HEK293 (cell line): ENCODE results near the gene ZNF143.

Source experiments
- EGR2 ChIP-seq: fragments of 450-650 bp; formaldehyde crosslinking; IDR thresholded peaks from 2 replicates; pipeline ENCODE4 v1.5.1; 2016; ENCODE audit warnings: low read depth, missing biosample characterization, missing genetic modification characterization
- GLIS1 ChIP-seq: fragments of 450-650 bp; formaldehyde crosslinking; IDR thresholded peaks from 2 replicates; pipeline ENCODE4 v1.5.1; 2016; ENCODE audit warnings: missing biosample characterization, missing genetic modification characterization
- HOXA7 ChIP-seq: sonication (generic); formaldehyde crosslinking; IDR thresholded peaks from 2 replicates; pipeline ENCODE4 v1.8.1; 2022; ENCODE audit warnings: missing genetic modification reagents, borderline replicate concordance
- ZIC2 ChIP-seq: fragments of 450-650 bp; formaldehyde crosslinking; IDR thresholded peaks from 2 replicates; pipeline ENCODE4 v1.5.1; 2016; ENCODE audit warnings: missing biosample characterization, missing genetic modification characterization
- ZNF133 ChIP-seq: fragments of 450-650 bp; formaldehyde crosslinking; IDR thresholded peaks from 2 replicates; pipeline ENCODE4 v1.5.1; 2016; ENCODE audit warnings: missing biosample characterization, missing genetic modification characterization
- ZNF146 ChIP-seq: fragments of 450-650 bp; formaldehyde crosslinking; IDR thresholded peaks from 2 replicates; pipeline ENCODE4 v1.5.1; 2016; ENCODE audit warnings: missing biosample characterization, missing genetic modification characterization
- ZNF157 ChIP-seq: fragments of 450-650 bp; formaldehyde crosslinking; IDR thresholded peaks from 2 replicates; pipeline ENCODE4 v1.5.1; 2016; ENCODE audit warnings: missing biosample characterization, missing genetic modification characterization
- ZNF2 ChIP-seq: fragments of 450-650 bp; formaldehyde crosslinking; IDR thresholded peaks from 2 replicates; pipeline ENCODE4 v1.5.1; 2016; ENCODE audit warnings: missing biosample characterization, missing genetic modification characterization
- ZNF501 ChIP-seq: fragments of 450-650 bp; formaldehyde crosslinking; IDR thresholded peaks from 2 replicates; pipeline ENCODE4 v1.5.1; 2016; ENCODE audit warnings: missing biosample characterization, missing genetic modification characterization
- ZNF558 ChIP-seq: fragments of 450-650 bp; formaldehyde crosslinking; IDR thresholded peaks from 2 replicates; pipeline ENCODE4 v1.5.1; 2016; ENCODE audit warnings: missing biosample characterization, missing genetic modification characterization
- ZNF596 ChIP-seq: fragments of 450-650 bp; IDR thresholded peaks from 2 replicates; pipeline ENCODE4 v1.5.0; 2018; ENCODE audit warnings: missing biosample characterization, mild to moderate bottlenecking, missing genetic modification characterization, moderate library complexity
- ZNF660 ChIP-seq: fragments of 450-650 bp; IDR thresholded peaks from 2 replicates; pipeline ENCODE4 v1.5.1; 2018; ENCODE audit warnings: missing biosample characterization, mild to moderate bottlenecking, missing genetic modification characterization
- ZNF677 ChIP-seq: fragments of 450-650 bp; IDR thresholded peaks from 2 replicates; pipeline ENCODE4 v1.5.0; 2018; ENCODE audit warnings: missing biosample characterization, mild to moderate bottlenecking, missing genetic modification characterization, moderate library complexity
- ZNF792 ChIP-seq: fragments of 450-650 bp; formaldehyde crosslinking; IDR thresholded peaks from 2 replicates; pipeline ENCODE4 v1.5.1; 2016; ENCODE audit warnings: missing biosample characterization, missing genetic modification characterization
- TF ChIP-seq, protein P1 (sequence below): fragments of 450-650 bp; IDR thresholded peaks from 2 replicates; pipeline ENCODE4 v1.5.1; 2018; ENCODE audit warnings: missing biosample characterization, mild to moderate bottlenecking, missing genetic modification characterization
- TF ChIP-seq, protein P2 (sequence below): fragments of 450-650 bp; formaldehyde crosslinking; IDR thresholded peaks from 2 replicates; pipeline ENCODE4 v1.5.1; 2016; ENCODE audit warnings: missing biosample characterization, missing genetic modification characterization
- TF ChIP-seq, protein P3 (sequence below): fragments of 450-650 bp; formaldehyde crosslinking; IDR thresholded peaks from 2 replicates; pipeline ENCODE4 v1.5.1; 2016; ENCODE audit warnings: missing biosample characterization, missing genetic modification characterization
- TF ChIP-seq, protein P4 (sequence below): fragments of 450-650 bp; formaldehyde crosslinking; IDR thresholded peaks from 2 replicates; pipeline ENCODE4 v1.5.1; 2016; ENCODE audit warnings: missing biosample characterization, missing genetic modification characterization, low read depth
- TF ChIP-seq, protein P5 (sequence below): fragments of 450-650 bp; formaldehyde crosslinking; IDR thresholded peaks from 2 replicates; pipeline ENCODE4 v1.5.1; 2016; ENCODE audit warnings: missing biosample characterization, missing genetic modification characterization
- TF ChIP-seq, protein P6 (sequence below): fragments of 450-650 bp; formaldehyde crosslinking; conservative IDR thresholded peaks from 2 replicates; pipeline ENCODE4 v1.5.1; 2016; ENCODE audit warnings: low read depth, missing biosample characterization, missing genetic modification characterization
- TF ChIP-seq, protein P7 (sequence below): fragments of 450-650 bp; formaldehyde crosslinking; IDR thresholded peaks from 2 replicates; pipeline ENCODE4 v1.5.1; 2016; ENCODE audit warnings: missing biosample characterization, missing genetic modification characterization
- TF ChIP-seq, protein P8 (sequence below): fragments of 450-650 bp; formaldehyde crosslinking; IDR thresholded peaks from 2 replicates; pipeline ENCODE4 v1.5.1; 2017; ENCODE audit warnings: missing biosample characterization, missing genetic modification characterization

Gene ZNF143

DNA sequence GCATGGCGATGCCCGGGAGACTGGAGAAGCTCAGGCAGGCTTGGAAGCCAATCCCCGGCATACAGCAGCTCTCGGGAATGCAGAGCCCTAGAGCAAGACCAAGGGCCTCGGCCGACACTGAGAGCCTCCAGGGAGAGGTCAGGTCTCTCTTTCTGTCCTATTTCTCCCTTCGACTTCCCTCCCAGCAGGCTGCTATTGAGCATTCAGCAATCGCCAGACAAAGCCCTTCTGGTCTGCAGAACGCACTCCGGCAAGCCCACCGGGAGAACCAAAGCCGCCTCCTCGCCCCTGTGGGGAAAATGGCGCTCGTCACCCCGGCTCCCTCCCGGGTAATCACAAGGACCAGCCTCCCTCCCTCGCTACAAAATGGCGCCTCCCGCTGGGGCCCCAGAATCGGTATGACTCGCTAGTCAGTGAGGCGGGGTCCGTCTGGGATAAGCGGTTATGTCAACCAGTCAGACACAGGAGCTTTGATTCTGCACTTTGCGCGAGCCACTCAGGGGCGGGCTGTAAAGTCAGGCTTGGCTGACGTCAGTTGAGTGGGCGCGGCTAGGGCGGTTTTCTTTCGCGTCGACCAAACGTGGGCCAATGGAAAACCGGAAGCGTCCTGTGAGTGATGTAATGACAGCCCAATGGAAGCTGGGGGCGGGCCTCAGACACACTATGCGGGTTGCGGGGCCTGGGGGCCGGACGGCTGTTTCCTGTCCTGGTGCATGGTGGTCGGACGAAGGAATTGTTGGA lies at the start of gene ZNF143 (continued):
- TF ChIP-seq, protein P1, sequence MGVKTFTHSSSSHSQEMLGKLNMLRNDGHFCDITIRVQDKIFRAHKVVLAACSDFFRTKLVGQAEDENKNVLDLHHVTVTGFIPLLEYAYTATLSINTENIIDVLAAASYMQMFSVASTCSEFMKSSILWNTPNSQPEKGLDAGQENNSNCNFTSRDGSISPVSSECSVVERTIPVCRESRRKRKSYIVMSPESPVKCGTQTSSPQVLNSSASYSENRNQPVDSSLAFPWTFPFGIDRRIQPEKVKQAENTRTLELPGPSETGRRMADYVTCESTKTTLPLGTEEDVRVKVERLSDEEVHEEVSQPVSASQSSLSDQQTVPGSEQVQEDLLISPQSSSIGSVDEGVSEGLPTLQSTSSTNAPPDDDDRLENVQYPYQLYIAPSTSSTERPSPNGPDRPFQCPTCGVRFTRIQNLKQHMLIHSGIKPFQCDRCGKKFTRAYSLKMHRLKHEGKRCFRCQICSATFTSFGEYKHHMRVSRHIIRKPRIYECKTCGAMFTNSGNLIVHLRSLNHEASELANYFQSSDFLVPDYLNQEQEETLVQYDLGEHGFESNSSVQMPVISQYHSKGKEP (tag by site-specific recombination), result no peak
- TF ChIP-seq, protein P2, sequence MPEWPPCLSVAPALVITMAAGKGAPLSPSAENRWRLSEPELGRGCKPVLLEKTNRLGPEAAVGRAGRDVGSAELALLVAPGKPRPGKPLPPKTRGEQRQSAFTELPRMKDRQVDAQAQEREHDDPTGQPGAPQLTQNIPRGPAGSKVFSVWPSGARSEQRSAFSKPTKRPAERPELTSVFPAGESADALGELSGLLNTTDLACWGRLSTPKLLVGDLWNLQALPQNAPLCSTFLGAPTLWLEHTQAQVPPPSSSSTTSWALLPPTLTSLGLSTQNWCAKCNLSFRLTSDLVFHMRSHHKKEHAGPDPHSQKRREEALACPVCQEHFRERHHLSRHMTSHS, result no peak
- TF ChIP-seq EGR2, result peak; percentile 60
- TF ChIP-seq, protein P3, sequence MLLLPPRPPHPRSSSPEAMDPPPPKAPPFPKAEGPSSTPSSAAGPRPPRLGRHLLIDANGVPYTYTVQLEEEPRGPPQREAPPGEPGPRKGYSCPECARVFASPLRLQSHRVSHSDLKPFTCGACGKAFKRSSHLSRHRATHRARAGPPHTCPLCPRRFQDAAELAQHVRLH, result peak; percentile 83
- TF ChIP-seq, protein P4, sequence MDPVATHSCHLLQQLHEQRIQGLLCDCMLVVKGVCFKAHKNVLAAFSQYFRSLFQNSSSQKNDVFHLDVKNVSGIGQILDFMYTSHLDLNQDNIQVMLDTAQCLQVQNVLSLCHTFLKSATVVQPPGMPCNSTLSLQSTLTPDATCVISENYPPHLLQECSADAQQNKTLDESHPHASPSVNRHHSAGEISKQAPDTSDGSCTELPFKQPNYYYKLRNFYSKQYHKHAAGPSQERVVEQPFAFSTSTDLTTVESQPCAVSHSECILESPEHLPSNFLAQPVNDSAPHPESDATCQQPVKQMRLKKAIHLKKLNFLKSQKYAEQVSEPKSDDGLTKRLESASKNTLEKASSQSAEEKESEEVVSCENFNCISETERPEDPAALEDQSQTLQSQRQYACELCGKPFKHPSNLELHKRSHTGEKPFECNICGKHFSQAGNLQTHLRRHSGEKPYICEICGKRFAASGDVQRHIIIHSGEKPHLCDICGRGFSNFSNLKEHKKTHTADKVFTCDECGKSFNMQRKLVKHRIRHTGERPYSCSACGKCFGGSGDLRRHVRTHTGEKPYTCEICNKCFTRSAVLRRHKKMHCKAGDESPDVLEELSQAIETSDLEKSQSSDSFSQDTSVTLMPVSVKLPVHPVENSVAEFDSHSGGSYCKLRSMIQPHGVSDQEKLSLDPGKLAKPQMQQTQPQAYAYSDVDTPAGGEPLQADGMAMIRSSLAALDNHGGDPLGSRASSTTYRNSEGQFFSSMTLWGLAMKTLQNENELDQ (tag by site-specific recombination), result no peak
- TF ChIP-seq, protein P5, sequence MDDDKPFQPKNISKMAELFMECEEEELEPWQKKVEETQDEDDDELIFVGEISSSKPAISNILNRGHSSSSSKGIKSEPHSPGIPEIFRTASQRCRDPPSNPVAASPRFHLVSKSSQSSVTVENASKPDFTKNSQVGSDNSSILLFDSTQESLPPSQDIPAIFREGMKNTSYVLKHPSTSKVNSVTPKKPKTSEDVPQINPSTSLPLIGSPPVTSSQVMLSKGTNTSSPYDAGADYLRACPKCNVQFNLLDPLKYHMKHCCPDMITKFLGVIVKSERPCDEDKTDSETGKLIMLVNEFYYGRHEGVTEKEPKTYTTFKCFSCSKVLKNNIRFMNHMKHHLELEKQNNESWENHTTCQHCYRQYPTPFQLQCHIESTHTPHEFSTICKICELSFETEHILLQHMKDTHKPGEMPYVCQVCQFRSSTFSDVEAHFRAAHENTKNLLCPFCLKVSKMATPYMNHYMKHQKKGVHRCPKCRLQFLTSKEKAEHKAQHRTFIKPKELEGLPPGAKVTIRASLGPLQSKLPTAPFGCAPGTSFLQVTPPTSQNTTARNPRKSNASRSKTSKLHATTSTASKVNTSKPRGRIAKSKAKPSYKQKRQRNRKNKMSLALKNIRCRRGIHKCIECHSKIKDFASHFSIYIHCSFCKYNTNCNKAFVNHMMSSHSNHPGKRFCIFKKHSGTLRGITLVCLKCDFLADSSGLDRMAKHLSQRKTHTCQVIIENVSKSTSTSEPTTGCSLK (tag by site-specific recombination), result no peak
- no peak for TF ChIP-seq HOXA7 (CRISPR knock-in tag)
- TF ChIP-seq ZIC2 (tag by site-specific recombination), result peak; percentile 45
- TF ChIP-seq ZNF596 (tag by site-specific recombination), result no peak
- TF ChIP-seq ZNF660 (tag by site-specific recombination), result peak; percentile 46
- no peak for TF ChIP-seq ZNF133 (tag by site-specific recombination)
- TF ChIP-seq GLIS1, result 0 out of 2 replicates have a peak, but pooled peaks have one; percentile 32
- TF ChIP-seq, protein P6, sequence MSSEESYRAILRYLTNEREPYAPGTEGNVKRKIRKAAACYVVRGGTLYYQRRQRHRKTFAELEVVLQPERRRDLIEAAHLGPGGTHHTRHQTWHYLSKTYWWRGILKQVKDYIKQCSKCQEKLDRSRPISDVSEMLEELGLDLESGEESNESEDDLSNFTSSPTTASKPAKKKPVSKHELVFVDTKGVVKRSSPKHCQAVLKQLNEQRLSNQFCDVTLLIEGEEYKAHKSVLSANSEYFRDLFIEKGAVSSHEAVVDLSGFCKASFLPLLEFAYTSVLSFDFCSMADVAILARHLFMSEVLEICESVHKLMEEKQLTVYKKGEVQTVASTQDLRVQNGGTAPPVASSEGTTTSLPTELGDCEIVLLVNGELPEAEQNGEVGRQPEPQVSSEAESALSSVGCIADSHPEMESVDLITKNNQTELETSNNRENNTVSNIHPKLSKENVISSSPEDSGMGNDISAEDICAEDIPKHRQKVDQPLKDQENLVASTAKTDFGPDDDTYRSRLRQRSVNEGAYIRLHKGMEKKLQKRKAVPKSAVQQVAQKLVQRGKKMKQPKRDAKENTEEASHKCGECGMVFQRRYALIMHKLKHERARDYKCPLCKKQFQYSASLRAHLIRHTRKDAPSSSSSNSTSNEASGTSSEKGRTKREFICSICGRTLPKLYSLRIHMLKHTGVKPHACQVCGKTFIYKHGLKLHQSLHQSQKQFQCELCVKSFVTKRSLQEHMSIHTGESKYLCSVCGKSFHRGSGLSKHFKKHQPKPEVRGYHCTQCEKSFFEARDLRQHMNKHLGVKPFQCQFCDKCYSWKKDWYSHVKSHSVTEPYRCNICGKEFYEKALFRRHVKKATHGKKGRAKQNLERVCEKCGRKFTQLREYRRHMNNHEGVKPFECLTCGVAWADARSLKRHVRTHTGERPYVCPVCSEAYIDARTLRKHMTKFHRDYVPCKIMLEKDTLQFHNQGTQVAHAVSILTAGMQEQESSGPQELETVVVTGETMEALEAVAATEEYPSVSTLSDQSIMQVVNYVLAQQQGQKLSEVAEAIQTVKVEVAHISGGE (tag by site-specific recombination), result no peak
- no peak for TF ChIP-seq ZNF792
- no peak for TF ChIP-seq ZNF157 (tag by site-specific recombination)
- no peak for TF ChIP-seq ZNF677 (tag by site-specific recombination)
- no peak for TF ChIP-seq ZNF146
- no peak for TF ChIP-seq ZNF501 (tag by site-specific recombination)
- TF ChIP-seq, protein P7, sequence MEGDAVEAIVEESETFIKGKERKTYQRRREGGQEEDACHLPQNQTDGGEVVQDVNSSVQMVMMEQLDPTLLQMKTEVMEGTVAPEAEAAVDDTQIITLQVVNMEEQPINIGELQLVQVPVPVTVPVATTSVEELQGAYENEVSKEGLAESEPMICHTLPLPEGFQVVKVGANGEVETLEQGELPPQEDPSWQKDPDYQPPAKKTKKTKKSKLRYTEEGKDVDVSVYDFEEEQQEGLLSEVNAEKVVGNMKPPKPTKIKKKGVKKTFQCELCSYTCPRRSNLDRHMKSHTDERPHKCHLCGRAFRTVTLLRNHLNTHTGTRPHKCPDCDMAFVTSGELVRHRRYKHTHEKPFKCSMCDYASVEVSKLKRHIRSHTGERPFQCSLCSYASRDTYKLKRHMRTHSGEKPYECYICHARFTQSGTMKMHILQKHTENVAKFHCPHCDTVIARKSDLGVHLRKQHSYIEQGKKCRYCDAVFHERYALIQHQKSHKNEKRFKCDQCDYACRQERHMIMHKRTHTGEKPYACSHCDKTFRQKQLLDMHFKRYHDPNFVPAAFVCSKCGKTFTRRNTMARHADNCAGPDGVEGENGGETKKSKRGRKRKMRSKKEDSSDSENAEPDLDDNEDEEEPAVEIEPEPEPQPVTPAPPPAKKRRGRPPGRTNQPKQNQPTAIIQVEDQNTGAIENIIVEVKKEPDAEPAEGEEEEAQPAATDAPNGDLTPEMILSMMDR (tag by site-specific recombination), result no peak
- TF ChIP-seq, protein P8, sequence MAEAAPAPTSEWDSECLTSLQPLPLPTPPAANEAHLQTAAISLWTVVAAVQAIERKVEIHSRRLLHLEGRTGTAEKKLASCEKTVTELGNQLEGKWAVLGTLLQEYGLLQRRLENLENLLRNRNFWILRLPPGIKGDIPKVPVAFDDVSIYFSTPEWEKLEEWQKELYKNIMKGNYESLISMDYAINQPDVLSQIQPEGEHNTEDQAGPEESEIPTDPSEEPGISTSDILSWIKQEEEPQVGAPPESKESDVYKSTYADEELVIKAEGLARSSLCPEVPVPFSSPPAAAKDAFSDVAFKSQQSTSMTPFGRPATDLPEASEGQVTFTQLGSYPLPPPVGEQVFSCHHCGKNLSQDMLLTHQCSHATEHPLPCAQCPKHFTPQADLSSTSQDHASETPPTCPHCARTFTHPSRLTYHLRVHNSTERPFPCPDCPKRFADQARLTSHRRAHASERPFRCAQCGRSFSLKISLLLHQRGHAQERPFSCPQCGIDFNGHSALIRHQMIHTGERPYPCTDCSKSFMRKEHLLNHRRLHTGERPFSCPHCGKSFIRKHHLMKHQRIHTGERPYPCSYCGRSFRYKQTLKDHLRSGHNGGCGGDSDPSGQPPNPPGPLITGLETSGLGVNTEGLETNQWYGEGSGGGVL, result no peak
- 0 out of 2 replicates have a peak, but pooled peaks have one; percentile 22 for TF ChIP-seq ZNF2
- TF ChIP-seq ZNF558, result no peak
